GM19463 (cell line): ENCODE data around the gene TOR1A.

Source experiments
- ATAC-seq: cut with Tn5 transposase; IDR thresholded peaks from one replicate; pipeline ENCODE4 v1.9.1; 2021; ENCODE audit warnings: mild to moderate bottlenecking, moderate library complexity; ENCODE audit not compliant: unreplicated experiment

Gene TOR1A

GRCh38 chr9:129852579-129852978, 28.6 kb upstream of the TOR1A start:
- ATAC-seq: no peak

GRCh38 chr9:129851821-129852220, 27.9 kb upstream of the TOR1A start:
- no peak for ATAC-seq

GRCh38 chr9:129850821-129851550, 27.1 kb upstream of the TOR1A start:
- ATAC-seq: no peak

GRCh38 chr9:129849901-129850300, 26.0 kb upstream of the TOR1A start:
- ATAC-seq: no peak

- no peak for ATAC-seq
Measured at GRCh38 chr9:129848712-129849441, 24.9 kb upstream of the TOR1A start.

GRCh38 chr9:129845373-129845772, 21.4 kb upstream of the TOR1A start:
- ATAC-seq: no peak

- ATAC-seq: no peak
Measured at GRCh38 chr9:129841071-129841470, 17.1 kb upstream of the TOR1A start.

- no peak for ATAC-seq
Measured at GRCh38 chr9:129840034-129840433, 16.1 kb upstream of the TOR1A start.

- ATAC-seq: no peak
Measured at GRCh38 chr9:129839324-129840023, 15.5 kb upstream of the TOR1A start.

GRCh38 chr9:129838707-129839259, 14.8 kb upstream of the TOR1A start:
- no peak for ATAC-seq

- ATAC-seq: no peak
Measured at GRCh38 chr9:129836311-129837007, 12.5 kb upstream of the TOR1A start.

GRCh38 chr9:129835860-129836223, 11.9 kb upstream of the TOR1A start:
- no peak for ATAC-seq

- peak; percentile 95 for ATAC-seq
Measured at GRCh38 chr9:129835128-129835859, 11.4 kb upstream of the TOR1A start, which contains the start of the genes C9orf78 and USP20. Gene C9orf78, minus strand, starts transcription at chr9:129835275. Its CDS starts 54 bp downstream, at chr9:129835221. Gene USP20, plus strand, starts transcription at chr9:129835458. Its CDS starts 17,098 bp downstream, at chr9:129852556.

- ATAC-seq: peak; percentile 7
Measured at GRCh38 chr9:129834489-129835127, 10.7 kb upstream of the TOR1A start.

GRCh38 chr9:129832982-129833381, 9.0 kb upstream of the TOR1A start:
- ATAC-seq: no peak

- ATAC-seq: no peak
Measured at GRCh38 chr9:129828969-129829368, 5.0 kb upstream of the TOR1A start.

- no peak for ATAC-seq
Measured at GRCh38 chr9:129828051-129828450, 4.1 kb upstream of the TOR1A start.

GRCh38 chr9:129826759-129827158, 2.8 kb upstream of the TOR1A start:
- ATAC-seq: no peak

GRCh38 chr9:129826344-129826743, 2.4 kb upstream of the TOR1A start:
- ATAC-seq: no peak

GRCh38 chr9:129823542-129823934, 398 bp downstream of the TOR1A start:
- no peak for ATAC-seq
